H1 (cell line): ENCODE results near the gene MARK4. TPM values are rescaled to one million over a fixed set of nuclear protein-coding genes. Genes with fewer than 3 reads are reported as not detected.

ENCODE experiments used
- CTCF ChIA-PET: fragments of 300-600 bp; sonication (Branson Sonifier 250); formaldehyde crosslinking; loops from one replicate; lab custom pipeline; 2021; ENCODE audit not compliant: partially characterized antibody; lab: Charles Lee
- POLR2A ChIA-PET: fragments of 300-600 bp; sonication (Branson Sonifier 250); formaldehyde crosslinking; loops from one replicate; lab custom pipeline; 2021; ENCODE audit warnings: inconsistent platforms; ENCODE audit not compliant: partially characterized antibody; lab: Charles Lee
- DNase-seq, 2 experiments: peaks; one replicate each; pipeline versions ENCODE4 v3.0.0 to v3.0.0-alpha.2; 2010 to 2022; ENCODE audit warnings: low spot score in 2 of 2, low read depth in 1 of 2, mixed read lengths in 1 of 2
- FAIRE-seq: peaks from 2 replicates; lab custom pipeline; 2011; peaks lifted over from hg19 to GRCh38; lab: Jason Lieb, UNC
- H2AFZ ChIP-seq: 2 replicates; pipeline ENCODE4 v1.8.1; 2012; ENCODE audit warnings: low read length, inconsistent platforms
- H2AK5ac ChIP-seq: 2 replicates; pipeline ENCODE4 v1.6.1; 2013; ENCODE audit warnings: low read depth, low read length
- H2BK120ac ChIP-seq: replicated peaks from 2 replicates; pipeline ENCODE3; 2013; ENCODE audit warnings: low read depth, low read length, inconsistent platforms
- H2BK12ac ChIP-seq: 2 replicates; pipeline ENCODE4 v1.6.1; 2013; ENCODE audit warnings: low read depth, low read length
- H2BK15ac ChIP-seq: 2 replicates; pipeline ENCODE4 v1.6.1; 2013; ENCODE audit warnings: low read length
- H2BK20ac ChIP-seq: 2 replicates; pipeline ENCODE4 v1.6.1; 2013; ENCODE audit warnings: low read length
- H2BK5ac ChIP-seq: 2 replicates; pipeline ENCODE4 v1.6.1; 2013; ENCODE audit warnings: low read depth, low read length
- H3K14ac ChIP-seq: 2 replicates; pipeline ENCODE4 v1.6.1; 2013; ENCODE audit warnings: inconsistent platforms; ENCODE audit not compliant: insufficient read length
- H3K18ac ChIP-seq: 2 replicates; pipeline ENCODE4 v1.6.1; 2013; ENCODE audit warnings: low read length; ENCODE audit errors: extremely low read depth
- H3K23ac ChIP-seq: 2 replicates; pipeline ENCODE4 v1.6.1; 2013; ENCODE audit warnings: inconsistent platforms; ENCODE audit not compliant: insufficient read length
- H3K23me2 ChIP-seq: 2 replicates; pipeline ENCODE4 v1.6.1; 2013; ENCODE audit warnings: low read depth, low read length
- H3K27ac ChIP-seq: 2 replicates; pipeline ENCODE4 v1.6.1; 2011; ENCODE audit warnings: low read depth, low read length, inconsistent platforms
- H3K27me3 ChIP-seq, 4 experiments: replicated peaks in 1 of 4; 1 replicate in 1 of 4; 2 replicates in 3 of 4; pipeline versions ENCODE4 v1.6.1 to v1.8.1; 2011 to 2013; ENCODE audit warnings: low read length in 3 of 4, mild to moderate bottlenecking in 3 of 4, inconsistent platforms in 2 of 4, mixed read lengths in 2 of 4, moderate library complexity in 1 of 4; ENCODE audit not compliant: control insufficient read depth in 3 of 4, insufficient read depth in 3 of 4; ENCODE audit errors: extremely low read depth in 1 of 4
- H3K36me3 ChIP-seq, 4 experiments: 2 replicates each; pipeline versions ENCODE4 v1.6.1 to v1.8.1; 2011 to 2013; ENCODE audit warnings: mild to moderate bottlenecking in 4 of 4, low read length in 3 of 4, moderate library complexity in 2 of 4, control low read depth in 1 of 4, inconsistent platforms in 1 of 4; ENCODE audit not compliant: insufficient read depth in 4 of 4, control insufficient read depth in 2 of 4
- H3K4ac ChIP-seq: replicated peaks from 2 replicates; pipeline ENCODE3; 2013; ENCODE audit warnings: low read length, low read depth, mixed read lengths, inconsistent platforms; ENCODE audit not compliant: insufficient read length
- H3K4me1 ChIP-seq, 4 experiments: replicated peaks in 1 of 4; 1 replicate in 1 of 4; 2 replicates in 3 of 4; pipeline versions ENCODE4 v1.6.1 to v1.8.1; 2011 to 2013; ENCODE audit warnings: low read length in 3 of 4, inconsistent platforms in 2 of 4, mixed read lengths in 1 of 4; ENCODE audit not compliant: insufficient read depth in 4 of 4, control insufficient read depth in 3 of 4
- H3K4me2 ChIP-seq, 2 experiments: 2 replicates each; pipeline versions ENCODE4 v1.6.1 to v1.8.1; 2011 to 2013; ENCODE audit warnings: low read depth in 2 of 2, low read length in 2 of 2, control low read depth in 1 of 2, inconsistent platforms in 1 of 2, mild to moderate bottlenecking in 1 of 2; ENCODE audit not compliant: insufficient read depth in 1 of 2
- H3K4me3 ChIP-seq, 4 experiments: fragments of 200-600, 300-600 bp in 1 of 4; sonication (generic), shearing (Covaris generic), sonication (Bioruptor Twin) in 1 of 4; 2 replicates each; pipeline versions ENCODE4 v1.5.1 to v1.8.1; 2011 to 2016; ENCODE audit warnings: low read length in 4 of 4, low read depth in 3 of 4, control low read depth in 2 of 4, inconsistent platforms in 2 of 4, mild to moderate bottlenecking in 2 of 4, mixed read lengths in 1 of 4, moderate library complexity in 1 of 4; ENCODE audit not compliant: insufficient read depth in 2 of 4; ENCODE audit errors: extremely low read depth in 1 of 4
- H3K56ac ChIP-seq: replicated peaks from 2 replicates; pipeline ENCODE3; 2013; ENCODE audit warnings: low read depth, mild to moderate bottlenecking, mixed read lengths, low read length, inconsistent platforms; ENCODE audit not compliant: insufficient read length
- H3K79me1 ChIP-seq: 2 replicates; pipeline ENCODE4 v1.6.1; 2013; ENCODE audit warnings: low read depth, low read length, control low read depth
- H3K79me2 ChIP-seq, 2 experiments: 2 replicates each; pipeline versions ENCODE4 v1.6.1 to v1.8.1; 2012 to 2013; ENCODE audit warnings: low read length in 2 of 2, mild to moderate bottlenecking in 2 of 2, inconsistent platforms in 1 of 2; ENCODE audit not compliant: insufficient read depth in 2 of 2, control insufficient read depth in 1 of 2
- H3K9ac ChIP-seq, 4 experiments: replicated peaks in 1 of 4; 1 replicate in 1 of 4; 2 replicates in 3 of 4; pipeline versions ENCODE4 v1.6.1 to v1.8.1; 2011 to 2013; ENCODE audit warnings: low read depth in 3 of 4, low read length in 3 of 4, control low read depth in 2 of 4, mild to moderate bottlenecking in 2 of 4, moderate library complexity in 2 of 4, inconsistent platforms in 1 of 4; ENCODE audit errors: extremely low read depth in 1 of 4
- H3K9me3 ChIP-seq, 2 experiments: 2 replicates each; pipeline versions ENCODE4 v1.6.1 to v1.8.1; 2012 to 2013; ENCODE audit warnings: mild to moderate bottlenecking in 2 of 2, moderate library complexity in 2 of 2, control low read depth in 1 of 2, inconsistent platforms in 1 of 2, low read depth in 1 of 2, low read length in 1 of 2, mixed read lengths in 1 of 2; ENCODE audit not compliant: insufficient read depth in 2 of 2
- H4K20me1 ChIP-seq, 2 experiments: replicated peaks in 1 of 2; 2 replicates each; pipeline versions ENCODE3 to v1.8.1; 2011 to 2013; ENCODE audit warnings: inconsistent platforms in 2 of 2, low read length in 2 of 2, mild to moderate bottlenecking in 1 of 2; ENCODE audit not compliant: insufficient read depth in 2 of 2, control insufficient read depth in 1 of 2
- H4K5ac ChIP-seq: 2 replicates; pipeline ENCODE4 v1.6.1; 2013; ENCODE audit warnings: low read length, low read depth, mixed read lengths, inconsistent platforms; ENCODE audit not compliant: insufficient read length
- H4K8ac ChIP-seq: 2 replicates; pipeline ENCODE4 v1.8.0; 2013; ENCODE audit warnings: mild to moderate bottlenecking, moderate library complexity, low read length, inconsistent platforms; ENCODE audit not compliant: insufficient read depth; ENCODE audit errors: extremely low read depth
- H4K91ac ChIP-seq: replicated peaks from 2 replicates; pipeline ENCODE3; 2013; ENCODE audit warnings: low read length, mixed read lengths, inconsistent platforms; ENCODE audit not compliant: insufficient read length
- EGR1 ChIP-seq: IDR thresholded peaks from 2 replicates; pipeline ENCODE4 v1.6.1; 2011; ENCODE audit warnings: low read depth, low read length, borderline replicate concordance
- WGBS, 2 experiments: shearing (Covaris generic) in 1 of 2; methylation state at CpG; one replicate each; pipeline versions ENCODE4 v1.1.6 to v1.1.7; 2013 to 2015; ENCODE audit warnings: low lambda C conversion rate in 2 of 2, mixed read lengths in 2 of 2, inconsistent platforms in 1 of 2, low coverage in 1 of 2, missing lambda C conversion rate in 1 of 2; ENCODE audit not compliant: insufficient replicate concordance in 2 of 2, insufficient coverage in 1 of 2, insufficient read length in 1 of 2; ENCODE audit errors: extremely low coverage in 1 of 2, missing lambda C conversion rate in 1 of 2; 5-methylcytosine and 5-hydroxymethylcytosine counted together
- polyA plus RNA-seq, 7 experiments: library from polyadenylated mRNA; depleted of rRNA in 3 of 7; stranded (reverse) in 5 of 7; unstranded in 2 of 7; fragments of >200 nt in 5 of 7; fragments of 200-250 nt in 2 of 7; gene quantifications; 1 replicate in 5 of 7; 2 replicates in 1 of 7; 4 replicates in 1 of 7; pipeline versions ENCODE4 v1.2.1 to v1.2.3, GENCODE V29; 2011 to 2013; ENCODE audit warnings: missing spikeins in 2 of 7, mixed read lengths in 2 of 7
- total RNA-seq: library from RNA; stranded (reverse); fragmentation: NEBNext Ultra II Directional; extraction: Animal tissue kit (Norgen Biotek cat#: 25700); gene quantifications from 2 replicates; pipeline ENCODE4 v1.2.1, GENCODE V29; 2021
- TF ChIP-seq, protein P1 (sequence below): IDR thresholded peaks from 2 replicates; pipeline ENCODE4 v1.6.1; 2011; ENCODE audit warnings: low read length, improper control_type of control experiment
- TF ChIP-seq, protein P2 (sequence below): IDR thresholded peaks from 2 replicates; pipeline ENCODE4 v1.6.1; 2012; ENCODE audit warnings: inconsistent platforms

The MARK4 gene
- total and polyA plus RNA-seq, 2 of the 8 experiments (the other 6 are each of a cell fraction or from before 2014, with no cell fraction given), result 12.3 to 49.8 TPM

DNA sequence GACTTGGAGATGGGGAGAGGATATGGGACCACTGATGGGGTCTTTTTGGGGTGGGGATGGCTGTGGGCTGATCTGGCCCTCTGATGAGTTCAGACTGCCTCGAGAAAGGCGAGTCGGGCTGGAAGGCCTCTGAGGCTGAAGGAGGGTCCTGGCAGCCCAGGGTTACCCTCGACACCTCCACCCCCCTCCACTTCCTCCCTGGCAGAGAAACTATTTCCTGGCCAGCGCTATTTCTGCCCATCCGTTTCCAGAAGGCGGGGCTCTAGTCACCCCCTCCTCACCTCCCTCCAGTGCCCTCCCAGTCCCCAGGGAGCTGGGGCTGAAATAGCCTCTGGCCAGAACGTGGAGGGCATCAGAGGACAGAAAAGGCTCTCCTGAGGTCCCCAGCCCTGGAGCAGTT, 15.6 kb upstream of the MARK4 start:
- TF ChIP-seq, protein P1, sequence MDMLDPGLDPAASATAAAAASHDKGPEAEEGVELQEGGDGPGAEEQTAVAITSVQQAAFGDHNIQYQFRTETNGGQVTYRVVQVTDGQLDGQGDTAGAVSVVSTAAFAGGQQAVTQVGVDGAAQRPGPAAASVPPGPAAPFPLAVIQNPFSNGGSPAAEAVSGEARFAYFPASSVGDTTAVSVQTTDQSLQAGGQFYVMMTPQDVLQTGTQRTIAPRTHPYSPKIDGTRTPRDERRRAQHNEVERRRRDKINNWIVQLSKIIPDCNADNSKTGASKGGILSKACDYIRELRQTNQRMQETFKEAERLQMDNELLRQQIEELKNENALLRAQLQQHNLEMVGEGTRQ, result no peak
- no peak for TF ChIP-seq EGR1
- TF ChIP-seq, protein P2, sequence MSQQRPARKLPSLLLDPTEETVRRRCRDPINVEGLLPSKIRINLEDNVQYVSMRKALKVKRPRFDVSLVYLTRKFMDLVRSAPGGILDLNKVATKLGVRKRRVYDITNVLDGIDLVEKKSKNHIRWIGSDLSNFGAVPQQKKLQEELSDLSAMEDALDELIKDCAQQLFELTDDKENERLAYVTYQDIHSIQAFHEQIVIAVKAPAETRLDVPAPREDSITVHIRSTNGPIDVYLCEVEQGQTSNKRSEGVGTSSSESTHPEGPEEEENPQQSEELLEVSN, result no peak
- Histone ChIP-seq H3K4ac (no peak overlapping the region), H3K4me2 (peak overlapping the region; percentile 19; a peak in 3 of 4 replicates), H3K27me3 (peaks cover 26 to 51% (median 44%) of the 10 kb centered on the region in 4 experiments), H3K9me3 (no peaks in the 10 kb centered on the region), H3K79me2 (no peaks in the 10 kb centered on the region), H2BK120ac (no peak overlapping the region), H4K91ac (no peak overlapping the region), H3K14ac (no peak overlapping the region), H4K20me1 (peaks cover 0 to 3% of the 10 kb centered on the region in 2 experiments), H2AK5ac (no peak overlapping the region), H4K5ac (no peak overlapping the region), H3K36me3 (0 out of 8 replicates have a peak, but pooled peaks cover 0 to 2% (median 0%) of the 10 kb centered on the region in 4 experiments), H3K18ac (peak overlapping the region; percentile 60; the same call in 1 of the 2 replicates), H2BK12ac (0 out of 2 replicates have a peak overlapping the region, but pooled peaks have one; percentile 60), H3K23me2 (peaks cover 10% of the 10 kb centered on the region; the same call in 1 of the 2 replicates), H3K56ac (no peak overlapping the region), H3K9ac (no peak overlapping the region), H2BK15ac (no peak overlapping the region), H2BK20ac (no peak overlapping the region), H3K4me1 (peaks cover 0 to 8% (median 5%) of the 10 kb centered on the region in 4 experiments; a peak in 4 of 7 replicates), H2AFZ (no peak overlapping the region), H2BK5ac (no peak overlapping the region; the same call in 1 of the 2 replicates), H3K4me3 (peak overlapping the region in 1 of 4 experiments; percentile 58; a peak in 2 of 8 replicates), H3K27ac (no peak overlapping the region), H3K79me1 (no peaks in the 10 kb centered on the region), H4K8ac (peak overlapping the region; percentile 11; the same call in 1 of the 2 replicates), H3K23ac (no peak overlapping the region)
- 39% methylated on average over 7 of the region's 8 CpGs; no CpG with 5 or more reads in 1 of the 2 experiments for WGBS, 2 experiments
- DNase-seq (no peak), FAIRE-seq (no peak)
- CTCF ChIA-PET, result no interaction called here
- POLR2A ChIA-PET, result interaction anchor here (1.2 kb wide), 1 partner anchor 158 kb away, joined by 4 read pairs; no protein-coding TSS in a partner anchor
